Stimulated activated CD4-positive, alpha-beta T cell treated with anti-CD3 and anti-CD28 coated beads, TNF-alpha, amount 100 ng/mL, for 24 hours (primary cell): ENCODE results near the gene DDX46.
"Not testable (repeated sequence)": the region's sequence is repeated elsewhere in the genome, so short reads cannot be mapped to it uniquely, and the experiment has no call there.

Experiments
- DNase-seq, 3 experiments: peaks; one replicate each; pipeline ENCODE4 v3.0.0-alpha.2; 2020; ENCODE audit warnings: low read depth in 3 of 3

Gene DDX46

GRCh38 chr5:134784241-134784920, 25.8 kb downstream of the DDX46 start:
- no peak for DNase-seq

- DNase-seq, result no peak
These were observed 26.5 kb downstream of the DDX46 start for GRCh38 chr5:134784946-134785620.

GRCh38 chr5:134787692-134788091, 29.1 kb downstream of the DDX46 start:
- DNase-seq, result no peak

- DNase-seq, result no peak
These were observed 33.0 kb downstream of the DDX46 start for GRCh38 chr5:134791580-134791979.

GRCh38 chr5:134792286-134792685, 33.7 kb downstream of the DDX46 start:
- no peak for DNase-seq

- DNase-seq, result no peak
These were observed 34.5 kb downstream of the DDX46 start for GRCh38 chr5:134793111-134793510.

GRCh38 chr5:134794082-134794481, 35.5 kb downstream of the DDX46 start:
- DNase-seq, result no peak

- DNase-seq, result no peak
These were observed 36.2 kb downstream of the DDX46 start for GRCh38 chr5:134794819-134795218.

GRCh38 chr5:134798468-134798867, 39.9 kb downstream of the DDX46 start:
- no peak for DNase-seq

- no peak for DNase-seq
These were observed 45.2 kb downstream of the DDX46 start for GRCh38 chr5:134803821-134804220.

GRCh38 chr5:134813407-134813806, 54.8 kb downstream of the DDX46 start:
- no peak for DNase-seq

GRCh38 chr5:134813827-134814226, 55.2 kb downstream of the DDX46 start:
- no peak for DNase-seq

GRCh38 chr5:134817006-134817405, 58.4 kb downstream of the DDX46 start:
- DNase-seq, result no peak

GRCh38 chr5:134818776-134819175, 60.2 kb downstream of the DDX46 start:
- DNase-seq, result no peak

- DNase-seq, result no peak
These were observed 60.9 kb downstream of the DDX46 start for GRCh38 chr5:134819407-134819963.

GRCh38 chr5:134821841-134822240, 63.3 kb downstream of the DDX46 start:
- DNase-seq, result no peak

- DNase-seq, result no peak
These were observed 66.1 kb downstream of the DDX46 start for GRCh38 chr5:134824681-134825080.

GRCh38 chr5:134825212-134825611, 66.6 kb downstream of the DDX46 start:
- no peak for DNase-seq

- no peak for DNase-seq
These were observed 74.9 kb downstream of the DDX46 start for GRCh38 chr5:134833340-134834032.

GRCh38 chr5:134835623-134836022, 77.0 kb downstream of the DDX46 start:
- DNase-seq, result no peak

GRCh38 chr5:134837530-134838181, 79.1 kb downstream of the DDX46 start:
- no peak for DNase-seq

GRCh38 chr5:134838361-134838760, 79.8 kb downstream of the DDX46 start:
- DNase-seq, result not testable (repeated sequence)
